IPS-NIHi7 (cell line): Measurements from ENCODE around the gene IP6K1.
"Not testable (repeated sequence)": the region's sequence is repeated elsewhere in the genome, so short reads cannot be mapped to it uniquely, and the experiment has no call there.

Experiments used
- DNase-seq: peaks from one replicate; pipeline ENCODE4 v3.0.0; 2012; ENCODE audit warnings: mixed read lengths; ENCODE audit errors: extremely low spot score

IP6K1 gene

DNA sequence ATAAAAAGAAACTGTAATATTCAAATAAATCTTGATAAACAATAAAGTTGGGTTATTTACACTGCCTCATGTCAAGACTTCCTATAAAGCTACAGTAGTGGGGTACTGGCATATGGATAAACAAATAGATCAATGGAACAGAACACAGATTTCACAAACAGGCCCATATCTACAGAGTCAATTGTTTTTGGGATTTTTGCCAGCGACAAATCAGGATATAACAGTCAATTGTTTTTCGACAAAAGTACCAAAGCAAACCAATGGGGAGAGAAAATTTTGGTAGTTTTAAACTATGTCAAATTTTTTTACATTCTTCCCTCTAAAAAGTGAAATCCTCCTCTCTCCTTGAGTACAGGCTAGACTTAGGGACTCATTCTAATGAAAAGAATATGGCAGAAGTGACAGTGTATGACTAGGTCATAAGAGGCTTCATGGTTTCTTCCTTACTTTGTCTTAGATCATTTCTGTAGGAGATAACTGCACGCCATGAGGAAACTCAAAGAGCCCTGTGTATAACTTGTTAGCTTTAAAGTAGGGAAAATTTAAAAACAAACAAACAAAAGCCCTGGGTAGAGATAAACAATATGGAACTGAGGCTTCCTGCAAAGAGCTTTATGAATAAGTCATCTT is 16.9 kb downstream of the IP6K1 start:
- DNase-seq, result no peak

DNA sequence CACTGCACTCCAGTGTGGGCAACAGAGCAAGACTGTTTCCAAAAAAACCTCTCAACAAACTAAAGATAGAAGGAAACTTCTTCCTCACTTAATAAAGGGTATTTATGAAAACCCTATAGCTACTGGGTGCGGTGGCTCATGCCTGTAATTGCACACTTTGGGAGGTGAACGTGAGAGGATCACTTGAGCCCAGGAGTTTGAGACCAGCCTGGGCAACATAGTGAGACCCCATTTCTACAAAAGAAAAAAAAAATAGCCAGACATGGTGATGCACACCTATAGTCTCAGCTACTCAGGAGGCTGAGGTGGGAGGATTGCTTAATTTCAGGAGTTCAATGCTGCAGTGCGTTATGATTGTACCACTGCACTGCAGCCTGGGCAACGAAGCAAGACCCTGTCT is 22.4 kb downstream of the IP6K1 start:
- DNase-seq, result no peak

DNA sequence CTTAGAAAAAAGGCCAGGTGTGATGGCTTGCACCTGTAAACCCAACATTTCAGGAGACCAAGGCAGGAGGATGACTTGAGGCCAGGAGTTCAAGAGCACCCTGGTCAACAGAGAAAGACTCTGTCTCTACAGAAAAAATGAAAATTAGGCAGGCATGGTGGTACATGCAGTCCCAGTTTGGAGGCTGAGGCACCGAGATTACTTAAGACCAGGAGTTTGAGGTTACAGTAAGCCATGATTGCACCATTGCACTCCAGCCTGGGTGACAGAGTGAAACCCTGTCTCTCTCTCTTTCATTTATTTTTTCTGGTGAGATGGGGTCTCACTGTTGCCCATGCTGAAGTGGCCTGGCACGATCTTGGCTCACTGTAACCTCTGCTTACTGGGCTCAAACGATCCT is 24.7 kb downstream of the IP6K1 start:
- no peak for DNase-seq

DNA sequence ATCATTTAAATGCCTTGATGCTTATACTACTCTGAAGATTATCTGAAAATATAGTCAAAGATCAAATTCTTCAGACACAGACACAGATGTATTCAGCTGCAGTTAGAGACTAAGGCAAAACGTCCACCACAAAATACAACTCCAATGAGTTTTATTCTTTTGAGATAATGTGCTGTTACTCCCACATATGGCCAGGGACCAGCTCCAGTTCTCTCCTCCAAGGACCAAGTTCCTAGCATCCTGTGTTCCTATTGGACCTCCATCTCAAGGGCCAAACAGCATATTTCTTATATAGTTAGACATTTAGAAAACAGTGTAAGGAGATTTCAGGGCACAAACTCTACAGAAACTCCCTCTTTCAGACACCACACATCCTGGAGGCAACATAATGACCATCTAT is 27.1 kb downstream of the IP6K1 start:
- no peak for DNase-seq

DNA sequence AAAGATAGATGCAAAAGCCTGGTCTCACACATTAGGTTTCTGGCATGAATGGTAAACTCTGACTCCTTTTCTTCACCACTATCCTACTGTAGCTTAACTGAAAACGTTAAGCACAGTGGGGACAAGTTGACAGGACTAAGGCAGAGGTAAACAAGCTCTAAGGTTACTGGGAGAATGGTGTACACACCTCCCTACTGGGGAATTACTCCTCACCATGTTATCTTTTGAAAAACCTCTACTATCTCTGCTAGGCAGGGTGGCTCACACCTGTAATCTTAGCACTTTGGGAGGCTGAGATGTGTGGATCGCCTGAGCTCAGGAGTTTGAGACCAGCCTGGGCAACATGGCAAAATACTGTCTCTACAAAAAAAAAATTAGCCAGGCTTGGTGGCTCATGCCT is 29.1 kb downstream of the IP6K1 start:
- no peak for DNase-seq

DNA sequence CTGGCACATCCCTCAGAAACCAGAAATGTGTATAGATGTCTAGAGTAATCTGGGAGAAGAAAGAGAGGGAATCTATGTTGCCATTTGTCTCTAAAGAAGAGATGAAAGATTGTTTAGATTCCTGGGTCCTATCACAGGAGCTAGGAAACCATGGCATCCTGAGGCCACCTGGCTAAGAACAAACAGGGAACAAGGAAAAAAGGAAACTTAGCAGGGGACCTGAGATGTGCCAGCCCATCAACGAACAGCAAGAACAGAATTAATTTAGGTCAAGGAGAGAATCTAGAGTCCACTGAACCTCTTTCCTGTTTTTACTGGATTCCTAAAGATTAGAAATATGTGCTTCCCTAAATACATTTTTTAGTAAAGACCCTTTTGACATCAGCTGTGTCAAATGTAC is 30.3 kb downstream of the IP6K1 start:
- no peak for DNase-seq

DNA sequence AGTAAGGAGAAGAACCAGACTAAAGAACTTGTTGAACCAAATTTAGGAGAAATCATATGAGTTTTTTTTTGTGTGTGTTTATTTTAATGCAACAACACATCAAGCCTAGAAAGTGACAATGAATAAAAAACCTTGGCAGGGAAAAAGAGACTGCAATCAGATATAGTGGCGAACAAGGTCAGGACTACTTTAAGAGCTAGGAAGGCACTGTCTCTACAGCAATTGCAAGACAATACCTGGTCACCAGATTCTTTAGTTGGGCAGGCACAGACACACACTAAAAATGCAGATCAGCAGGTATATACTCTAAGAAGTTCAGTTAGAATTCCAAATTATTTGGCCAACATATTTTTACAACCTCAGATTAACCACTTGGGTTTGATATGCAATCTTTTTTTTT is 31.8 kb downstream of the IP6K1 start:
- no peak for DNase-seq

DNA sequence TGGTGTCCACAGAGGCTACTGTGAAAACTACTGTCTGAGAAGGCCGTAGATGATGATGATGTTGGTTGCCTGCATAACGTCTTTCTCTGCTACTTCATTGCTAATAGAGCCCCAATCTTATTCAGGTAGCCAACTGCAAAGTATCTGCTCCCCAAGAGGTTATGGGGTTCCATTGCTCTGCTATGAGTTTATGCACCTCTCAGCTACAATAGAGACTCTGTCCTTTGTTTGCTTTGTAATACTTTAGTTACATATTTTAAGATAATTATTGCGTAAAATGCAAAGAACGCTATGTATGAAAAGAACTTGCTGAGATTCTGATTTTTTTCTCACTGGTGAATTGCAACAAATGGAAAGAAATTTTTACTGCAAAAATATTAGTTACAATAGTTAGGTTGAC is 34.8 kb downstream of the IP6K1 start:
- no peak for DNase-seq

DNA sequence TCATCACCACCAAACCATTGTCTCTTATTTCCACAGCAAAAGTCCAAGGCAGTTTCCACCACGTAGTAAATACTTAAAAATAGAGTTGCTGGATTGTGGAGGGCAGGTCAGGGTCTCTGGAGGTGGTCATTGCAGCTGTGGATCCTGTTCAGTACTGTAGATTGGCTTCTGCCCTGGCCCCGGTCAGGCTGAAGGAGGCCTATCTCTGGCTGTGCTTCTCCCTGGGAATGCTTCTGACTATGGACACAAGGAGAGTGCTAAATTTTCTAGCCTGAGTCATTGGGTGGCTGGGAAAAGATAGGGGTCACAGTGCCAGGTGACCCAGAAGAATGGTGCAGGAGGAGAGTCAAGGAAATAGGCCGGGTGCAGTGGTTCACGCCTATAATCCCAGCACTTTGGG is 36.3 kb downstream of the IP6K1 start:
- DNase-seq, result no peak

DNA sequence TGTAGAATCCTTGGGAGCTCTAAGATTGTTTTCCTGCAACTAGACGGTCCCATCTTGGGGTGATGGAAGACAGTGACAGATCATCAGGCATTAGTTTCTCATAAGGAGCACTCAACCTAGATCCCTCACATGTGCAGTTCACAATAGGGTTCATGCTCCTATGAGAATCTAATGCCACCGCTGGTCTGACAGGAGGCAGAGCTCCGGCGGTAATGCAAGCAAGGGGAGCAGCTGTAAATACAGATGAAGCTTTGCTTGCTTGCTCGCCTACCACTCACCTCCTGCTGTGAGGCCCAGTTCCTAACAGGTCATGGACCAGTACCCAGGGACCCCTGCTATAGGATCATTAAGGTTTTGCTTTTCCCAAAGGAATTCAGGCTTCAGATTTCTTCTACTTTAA is 37.5 kb downstream of the IP6K1 start:
- DNase-seq, result not testable (repeated sequence)

DNA sequence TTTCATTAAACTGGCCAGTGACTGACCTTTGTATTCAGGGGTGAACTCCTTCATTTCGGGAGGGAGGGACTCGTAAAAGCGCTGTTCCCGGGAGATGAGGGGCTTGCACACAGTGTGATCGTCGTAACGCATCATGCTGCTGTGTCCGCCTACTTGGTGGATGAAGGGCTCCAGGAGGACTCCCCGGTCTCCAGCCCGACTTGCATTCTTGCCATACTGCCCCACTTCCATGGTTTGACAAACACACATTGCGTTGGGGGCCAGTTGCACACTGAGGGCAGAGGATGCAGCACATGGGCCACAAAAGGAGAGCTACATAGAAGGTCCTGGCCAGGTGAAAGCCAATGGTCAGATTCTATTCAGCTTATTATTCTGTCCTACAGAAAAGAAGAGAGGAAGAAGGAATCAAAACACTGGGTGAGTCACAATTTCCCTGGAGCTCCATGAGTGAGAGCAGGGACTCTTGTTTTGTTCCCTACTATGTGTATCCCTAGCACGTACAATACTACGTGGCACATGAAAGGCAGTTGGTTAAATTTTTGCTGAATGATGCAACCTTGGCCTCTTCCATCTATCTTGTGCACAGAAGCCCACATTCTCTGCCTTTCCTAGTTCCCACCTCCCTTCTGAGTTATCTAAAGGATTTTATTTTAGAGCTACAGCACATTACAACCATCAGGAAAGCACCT is 38.4 kb downstream of the IP6K1 start:
- DNase-seq, result no peak

DNA sequence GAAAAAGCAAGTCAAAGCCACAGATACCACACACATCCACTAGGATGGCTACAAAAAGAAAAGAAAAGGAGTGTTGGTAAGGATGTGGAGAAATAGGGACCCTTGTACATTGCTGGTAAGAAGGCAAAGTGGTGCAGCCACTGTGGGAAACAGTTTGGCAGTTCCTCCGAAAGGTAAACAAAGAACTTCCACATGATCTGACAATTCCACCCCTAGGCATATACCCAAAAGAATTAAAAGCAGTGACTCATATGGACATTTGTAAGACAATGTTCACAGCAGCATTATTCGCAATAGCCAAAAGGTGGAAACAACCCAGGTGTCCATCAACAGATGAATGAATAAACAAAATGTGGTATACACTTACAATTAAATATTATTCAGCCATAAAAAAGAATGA is 40.4 kb downstream of the IP6K1 start:
- DNase-seq, result no peak

DNA sequence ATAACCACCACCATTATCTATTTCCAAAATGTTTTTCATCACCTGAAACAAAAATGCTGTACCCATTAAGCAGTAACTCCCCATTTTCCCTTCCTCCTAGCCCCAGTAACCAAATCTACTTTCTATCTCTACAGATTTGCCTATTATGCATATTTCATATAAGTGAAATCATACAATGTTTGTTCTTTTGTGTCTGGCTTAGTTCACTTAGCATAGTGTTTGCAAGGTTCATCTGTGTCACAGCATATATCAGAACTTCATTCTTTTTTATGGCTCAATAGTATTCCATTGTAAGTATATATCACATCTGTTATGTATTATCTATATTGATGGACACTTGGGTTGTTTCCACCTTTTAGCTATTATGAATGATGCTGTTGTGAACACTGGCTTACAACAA is 45.9 kb downstream of the IP6K1 start:
- no peak for DNase-seq

DNA sequence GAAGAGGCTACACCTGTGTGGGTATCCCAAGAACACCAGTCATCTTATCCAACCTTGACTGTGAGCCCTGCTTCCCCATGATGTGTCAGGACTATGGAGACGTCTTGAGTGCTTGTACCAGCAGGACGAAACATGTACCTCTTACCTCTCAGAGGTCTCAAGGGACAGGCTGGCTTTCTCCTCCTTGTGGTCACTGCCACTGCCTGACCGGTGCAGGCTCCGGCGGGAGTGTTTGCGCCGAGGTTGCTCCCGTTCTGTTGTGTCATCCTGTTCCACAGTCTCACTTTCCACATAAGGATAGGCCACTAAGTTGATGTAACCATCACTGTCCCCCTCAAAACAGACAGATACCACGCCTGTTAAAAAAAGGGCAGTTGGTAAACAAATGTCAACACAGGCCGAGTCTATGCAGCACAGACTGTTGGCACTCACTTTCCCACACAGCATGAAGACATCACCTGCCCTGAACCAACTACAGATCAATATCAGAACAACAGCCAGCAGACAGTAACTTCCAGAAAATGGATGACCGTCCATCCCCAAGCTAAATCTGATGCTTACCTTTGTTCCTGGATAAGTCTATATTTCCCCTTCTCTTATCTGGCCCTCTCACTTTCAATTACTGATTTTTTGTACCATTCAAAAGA is 48.2 kb downstream of the IP6K1 start:
- no peak for DNase-seq

DNA sequence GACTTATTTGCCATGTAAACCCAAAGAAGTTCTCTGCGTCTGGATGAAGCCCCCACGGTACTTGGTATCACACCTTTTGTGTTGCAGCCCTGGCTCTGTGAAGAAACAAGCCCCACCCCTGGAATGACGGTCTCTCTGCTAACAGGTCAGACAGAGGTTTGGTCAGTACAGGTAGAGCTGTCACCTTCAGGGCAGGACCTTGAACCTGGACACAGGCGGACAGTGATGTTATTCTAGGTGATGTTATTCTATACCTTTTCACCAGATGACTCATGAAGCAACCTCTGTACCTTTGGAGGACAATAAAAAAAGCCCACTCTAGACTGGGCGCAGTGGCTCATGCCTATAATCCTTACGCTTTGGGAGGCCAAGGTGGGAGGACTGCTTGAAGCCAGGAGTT is 51.6 kb downstream of the IP6K1 start:
- DNase-seq, result no peak

DNA sequence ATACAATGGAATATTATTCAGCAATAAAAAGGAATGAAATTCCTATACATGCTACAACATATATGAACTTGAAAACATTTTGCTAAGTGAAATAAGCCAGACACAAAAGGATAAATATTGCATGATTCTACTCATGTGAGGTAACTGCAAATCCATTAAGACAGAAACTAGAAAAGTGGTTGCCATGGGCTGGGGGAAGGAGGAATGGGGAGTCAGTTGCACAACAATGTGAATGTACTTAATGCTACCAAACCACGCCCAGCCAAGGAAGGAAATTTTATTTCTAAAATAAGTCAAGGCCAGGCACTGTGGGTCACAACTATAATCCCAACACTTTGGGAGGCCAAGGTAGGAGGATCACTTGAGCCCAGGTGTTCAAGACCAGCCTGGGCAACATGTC is 52.8 kb downstream of the IP6K1 start:
- no peak for DNase-seq

DNA sequence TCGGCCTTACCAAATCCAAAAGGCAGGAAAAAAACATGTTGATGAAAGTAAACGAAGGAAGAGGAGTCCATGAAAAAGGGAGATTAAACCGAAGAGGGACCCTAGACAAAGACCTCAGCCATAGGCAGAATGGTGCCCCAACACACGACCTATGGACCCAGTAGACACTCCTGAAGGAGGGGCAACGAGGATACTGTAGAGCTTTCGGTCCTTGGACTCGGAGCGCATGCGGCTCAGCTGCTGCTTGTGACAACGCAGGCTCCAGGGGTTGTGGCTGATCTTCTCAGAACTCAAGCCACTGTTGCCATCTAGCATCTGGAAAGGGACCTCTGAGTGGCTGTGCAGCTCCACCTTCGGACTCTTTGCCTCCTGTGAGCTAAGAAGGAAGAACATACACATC is 53.7 kb downstream of the IP6K1 start:
- no peak for DNase-seq

DNA sequence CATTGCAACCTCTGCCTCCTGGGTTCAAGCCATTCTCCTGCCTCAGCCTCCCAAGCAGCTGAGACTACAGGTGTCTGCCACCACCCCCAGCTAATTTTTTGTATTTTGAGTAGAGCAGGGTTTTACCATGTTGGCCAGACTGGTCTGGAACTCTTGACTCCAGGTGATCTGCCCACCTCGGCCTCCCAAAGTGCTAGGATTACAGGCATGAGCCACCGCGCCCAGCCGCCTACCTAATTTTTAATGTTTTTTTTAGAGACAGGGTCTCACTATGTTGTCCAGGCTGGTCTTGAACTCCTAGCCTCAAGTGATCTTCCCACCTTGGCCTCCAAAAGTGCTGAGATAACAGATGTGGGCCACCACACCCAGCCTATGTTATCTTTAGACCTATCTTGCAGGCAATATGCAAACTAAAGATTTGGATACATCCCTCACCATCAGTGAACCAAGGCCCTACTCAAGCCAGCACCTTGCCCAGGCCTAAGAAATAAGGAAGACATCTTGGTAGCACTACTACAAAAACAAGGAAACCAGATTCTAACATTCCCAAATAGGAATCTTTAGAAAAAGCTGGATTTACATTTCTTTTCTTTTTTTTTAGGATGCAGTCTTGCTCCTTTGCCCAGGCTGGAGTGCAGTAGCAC is 56.3 kb downstream of the IP6K1 start:
- DNase-seq, result no peak

DNA sequence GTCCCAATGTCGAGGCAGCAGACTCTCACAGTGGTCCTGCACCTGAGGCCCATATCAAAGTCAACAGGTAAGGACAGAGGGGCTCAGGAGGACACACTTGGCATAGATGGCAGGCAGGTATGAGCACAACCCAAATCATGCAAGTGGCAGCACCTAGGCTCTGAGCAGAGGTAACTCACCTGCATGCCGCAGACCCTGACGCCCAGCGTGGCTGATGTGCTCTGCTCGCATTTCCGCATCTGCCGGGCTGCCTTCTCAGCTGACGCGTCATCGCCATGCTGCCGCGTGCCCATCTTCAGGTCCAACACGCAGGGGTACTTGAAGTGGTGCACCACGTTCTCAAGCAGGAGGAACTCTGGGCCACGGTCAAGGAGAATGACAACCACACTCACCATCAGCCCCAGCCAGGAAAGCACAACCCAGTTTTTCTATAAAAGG is 58.4 kb downstream of the IP6K1 start:
- DNase-seq, result no peak

DNA sequence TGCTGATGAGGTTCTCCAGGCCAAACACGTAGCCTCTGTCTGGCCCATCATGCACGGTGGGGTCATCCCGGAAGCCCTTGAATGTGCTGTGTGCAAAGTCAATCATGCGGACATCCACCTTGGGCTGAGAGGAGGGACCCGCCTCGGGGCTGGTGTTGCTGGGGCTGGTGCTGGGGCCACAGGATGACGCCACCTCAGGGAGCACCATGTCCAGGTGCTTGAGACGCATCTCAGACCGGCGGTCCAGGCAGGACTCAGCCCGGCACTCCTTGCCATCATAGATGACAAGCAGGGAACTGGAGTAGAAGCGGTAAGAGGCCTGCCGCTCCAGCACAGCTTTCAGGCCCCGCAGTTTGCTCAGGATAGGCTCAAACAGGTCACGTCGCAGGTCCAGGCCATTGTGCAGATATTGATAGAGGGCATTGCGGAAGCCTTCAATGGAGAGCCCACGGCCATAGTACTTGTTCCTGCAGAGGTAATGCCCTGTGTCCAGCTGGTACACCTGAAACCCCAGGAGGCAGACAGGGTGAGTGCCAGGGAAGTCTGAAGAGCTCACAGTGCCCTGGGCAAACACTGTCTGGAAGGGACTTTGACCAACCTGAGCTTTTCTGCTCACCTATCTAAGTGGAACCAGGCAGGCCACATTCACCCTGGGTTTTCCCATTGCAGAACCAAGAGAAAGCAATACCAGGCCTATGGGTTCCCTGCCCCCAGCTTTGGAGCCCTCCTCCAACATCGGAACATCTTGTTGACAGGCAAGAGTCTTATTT is 59.0 kb downstream of the IP6K1 start:
- DNase-seq, result no peak

DNA sequence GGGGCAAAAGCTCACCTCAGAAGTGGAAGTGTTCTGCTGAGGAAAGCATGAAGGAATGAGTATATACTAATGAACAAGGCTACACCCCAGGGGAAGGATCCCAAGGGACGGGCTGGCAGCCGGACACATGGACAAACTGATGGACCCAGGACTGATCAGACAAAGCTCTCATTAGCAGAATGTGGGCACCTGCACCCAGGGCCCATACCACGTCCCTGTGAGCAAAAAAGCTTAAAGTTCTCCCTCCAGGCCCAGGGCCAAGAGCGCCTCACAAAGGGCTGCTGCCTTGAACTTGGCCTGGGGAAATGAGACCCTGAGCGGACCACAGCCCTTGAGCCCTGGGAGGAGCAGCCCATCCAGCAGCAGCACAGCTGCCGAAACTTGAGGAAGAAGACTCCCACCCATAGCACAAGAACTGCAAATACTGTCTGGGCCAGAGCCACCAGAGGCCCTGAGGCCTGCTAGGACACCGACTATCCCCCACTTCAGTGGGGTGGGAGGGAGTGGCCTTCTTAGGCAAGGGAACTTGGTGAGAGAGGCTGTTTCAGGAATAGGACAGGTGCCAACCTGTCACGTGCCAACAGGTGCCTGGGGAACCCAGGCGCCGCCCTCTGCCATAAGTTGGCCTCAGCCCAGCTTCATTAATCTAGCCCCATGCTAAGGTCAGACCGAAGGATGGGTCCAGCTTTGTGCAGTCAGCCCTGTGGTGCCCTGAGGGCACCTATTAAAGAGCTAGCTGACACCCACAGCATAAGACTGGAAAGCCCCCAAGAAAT is 60.2 kb downstream of the IP6K1 start:
- no peak for DNase-seq
